Upper lobe of left lung (tissue), 6 donors: ENCODE results near the gene PLXNA4. TPM values are rescaled to one million over a fixed set of nuclear protein-coding genes. Genes with fewer than 3 reads are reported as not detected.

Experiments used
- ATAC-seq, 2 donors: fragments of 200-7000 bp; cut with Tn5 transposase; one replicate each; pipeline ENCODE4 v1.9.1; 2022; ENCODE audit warnings: mild to moderate bottlenecking in 2 of 2, moderate library complexity in 2 of 2; ENCODE audit not compliant: low FRiP score in 2 of 2
- DNase-seq, 2 donors: peaks; one replicate each; pipeline ENCODE4 v3.0.0-alpha.2; 2019 to 2020
- H3K27ac ChIP-seq, 4 donors: fragments of 200-600 bp; sonication (generic); one replicate each; pipeline ENCODE4 v1.5.1; 2016 to 2019
- H3K27me3 ChIP-seq, 4 donors: fragments of 200-600 bp; sonication (generic); one replicate each; pipeline ENCODE4 v1.5.1; 2017 to 2019
- H3K36me3 ChIP-seq, 4 donors: fragments of 200-600 bp; sonication (generic); one replicate each; pipeline ENCODE4 v1.5.1; 2016 to 2019
- H3K4me1 ChIP-seq, 4 donors: fragments of 200-600 bp; sonication (generic); one replicate each; pipeline ENCODE4 v1.5.1; 2018 to 2019
- H3K4me3 ChIP-seq, 4 donors: fragments of 200-600 bp; sonication (generic); one replicate each; pipeline ENCODE4 v1.5.1; 2017 to 2019; ENCODE audit warnings: mild to moderate bottlenecking in 2 of 4, moderate library complexity in 1 of 4
- H3K9me3 ChIP-seq, 4 donors: fragments of 200-600 bp; sonication (generic); one replicate each; pipeline ENCODE4 v1.5.1; 2018 to 2019
- CTCF ChIP-seq, 6 experiments: fragments of 450-650 bp in 4 of 6; fragments of 200-600 bp in 2 of 6; sonication (generic) in 2 of 6; IDR thresholded peaks; one replicate each; pipeline ENCODE4 v1.5.1; 2016 to 2019; ENCODE audit warnings: antibody characterized with exemption in 6 of 6
- EP300 ChIP-seq, 4 donors: sonication (generic); formaldehyde crosslinking; IDR thresholded peaks; one replicate each; pipeline ENCODE4 v1.5.1; 2017; ENCODE audit warnings: antibody characterized with exemption in 4 of 4, control low read depth in 2 of 4
- POLR2A ChIP-seq, 4 donors: fragments of 450-650 bp; IDR thresholded peaks; one replicate each; pipeline ENCODE4 v1.5.1; 2016 to 2017; ENCODE audit warnings: antibody characterized with exemption in 4 of 4, mild to moderate bottlenecking in 2 of 4
- POLR2AphosphoS5 ChIP-seq, 2 donors: sonication (generic); formaldehyde crosslinking; IDR thresholded peaks; one replicate each; pipeline ENCODE4 v1.5.1; 2017; ENCODE audit warnings: antibody characterized with exemption in 2 of 2
- WGBS, 2 donors: methylation state at CpG; one replicate each; pipeline ENCODE4 v1.1.5; 2017 to 2018; 5-methylcytosine and 5-hydroxymethylcytosine counted together
- total RNA-seq, 6 donors: library from RNA; depleted of rRNA in 4 of 6; stranded (reverse); fragments of >200 nt in 4 of 6; gene quantifications; one replicate each; pipeline versions ENCODE4 v1.1.0 to v1.2.1, GENCODE V29; 2016 to 2021
- donor health status: DM: no; HTN: no; CAD: no; lungs with moderate emphysema.
- donor health status: DM: no; HTN: yes; CAD: no; lungs with severe emphysema.

PLXNA4 gene
- total RNA-seq, 6 donors from 2014 or later, result 1.1 to 5.9 (median 2.6) TPM

GRCh38 chr7:132575419-132575981 lies 770 bp downstream of the PLXNA4 start:
- peak in 1 of 2 donors; percentile 68 for ATAC-seq
- peak in 1 of 2 donors; percentile 46 for DNase-seq
- Histone ChIP-seq H3K4me1 (peaks cover 14 to 29% (median 16%) of the 10 kb centered on the region in 4 donors), H3K27me3 (peaks cover 0 to 37% (median 21%) of the 10 kb centered on the region in 4 donors), H3K4me3 (peak overlapping the region in 3 of 4 donors; percentile 39 to 53 (median 50)), H3K36me3 (no peaks in the 10 kb centered on the region), H3K27ac (no peak overlapping the region), H3K9me3 (no peaks in the 10 kb centered on the region)
- WGBS, 2 donors, result 4 to 5% methylated on average over 25 to 27 of the region's 27 CpGs
- TF ChIP-seq CTCF (IDR thresholded peaks at IDR 0.05), result no peak
- no peak for TF ChIP-seq EP300 (IDR thresholded peaks at IDR 0.05)
- TF ChIP-seq POLR2AphosphoS5 (IDR thresholded peaks at IDR 0.05), result no peak
- no peak for TF ChIP-seq POLR2A (IDR thresholded peaks at IDR 0.05)

GRCh38 chr7:132574223-132574622 lies 2.0 kb downstream of the PLXNA4 start:
- no peak for ATAC-seq
- Histone ChIP-seq H3K36me3 (no peaks in the 10 kb centered on the region), H3K9me3 (no peaks in the 10 kb centered on the region), H3K4me3 (no peak overlapping the region), H3K27me3 (peaks cover 0 to 37% (median 21%) of the 10 kb centered on the region in 4 donors), H3K27ac (no peak overlapping the region), H3K4me1 (peaks cover 14 to 29% (median 16%) of the 10 kb centered on the region in 4 donors)
- WGBS, 2 donors, result 11 to 48% methylated on average over 8 of the region's 8 CpGs
- no peak for DNase-seq
- TF ChIP-seq CTCF (IDR thresholded peaks at IDR 0.05) (no peak), POLR2A (IDR thresholded peaks at IDR 0.05) (no peak), EP300 (IDR thresholded peaks at IDR 0.05) (no peak), POLR2AphosphoS5 (IDR thresholded peaks at IDR 0.05) (no peak)

GRCh38 chr7:132573251-132573955 lies 2.9 kb downstream of the PLXNA4 start:
- 5 to 15% methylated on average over 13 of the region's 13 CpGs for WGBS, 2 donors
- TF ChIP-seq POLR2A (IDR thresholded peaks at IDR 0.05), result no peak
- no peak for TF ChIP-seq EP300 (IDR thresholded peaks at IDR 0.05)
- TF ChIP-seq CTCF (IDR thresholded peaks at IDR 0.05), result no peak
- no peak for TF ChIP-seq POLR2AphosphoS5 (IDR thresholded peaks at IDR 0.05)
- Histone ChIP-seq H3K27me3 (peaks cover 0 to 37% (median 21%) of the 10 kb centered on the region in 4 donors), H3K4me3 (no peak overlapping the region), H3K9me3 (no peaks in the 10 kb centered on the region), H3K36me3 (no peaks in the 10 kb centered on the region), H3K4me1 (peaks cover 14 to 29% (median 16%) of the 10 kb centered on the region in 4 donors), H3K27ac (no peak overlapping the region)
- ATAC-seq, result no peak
- no peak for DNase-seq

- WGBS, 2 donors, result 32 to 36% methylated on average over 3 of the region's 3 CpGs
- no peaks in the 10 kb centered on the region for H3K9me3 ChIP-seq
- H3K4me1 ChIP-seq, result peaks cover 12 to 25% (median 14%) of the 10 kb centered on the region in 4 donors
- no peak overlapping the region for H3K4me3 ChIP-seq
- no peaks in the 10 kb centered on the region for H3K36me3 ChIP-seq
- TF ChIP-seq CTCF (IDR thresholded peaks at IDR 0.05) (no peak), POLR2AphosphoS5 (IDR thresholded peaks at IDR 0.05) (no peak), EP300 (IDR thresholded peaks at IDR 0.05) (no peak), POLR2A (IDR thresholded peaks at IDR 0.05) (no peak)
- peaks cover 0 to 33% (median 18%) of the 10 kb centered on the region in 4 donors for H3K27me3 ChIP-seq
- ATAC-seq, result no peak
- H3K27ac ChIP-seq, result no peak overlapping the region
- DNase-seq, result no peak
Measured at GRCh38 chr7:132572526-132572925, 3.7 kb downstream of the PLXNA4 start.
